Urothelium cell line (cell line): ENCODE data around the gene CARD9.

Experiments
- DNase-seq: peaks from one replicate; pipeline ENCODE4 v3.0.0; 2011; ENCODE audit warnings: low spot score, mixed read lengths
- FAIRE-seq: peaks from 2 replicates; lab custom pipeline; 2011; peaks lifted over from hg19 to GRCh38; lab: Jason Lieb, UNC

The CARD9 gene

DNA sequence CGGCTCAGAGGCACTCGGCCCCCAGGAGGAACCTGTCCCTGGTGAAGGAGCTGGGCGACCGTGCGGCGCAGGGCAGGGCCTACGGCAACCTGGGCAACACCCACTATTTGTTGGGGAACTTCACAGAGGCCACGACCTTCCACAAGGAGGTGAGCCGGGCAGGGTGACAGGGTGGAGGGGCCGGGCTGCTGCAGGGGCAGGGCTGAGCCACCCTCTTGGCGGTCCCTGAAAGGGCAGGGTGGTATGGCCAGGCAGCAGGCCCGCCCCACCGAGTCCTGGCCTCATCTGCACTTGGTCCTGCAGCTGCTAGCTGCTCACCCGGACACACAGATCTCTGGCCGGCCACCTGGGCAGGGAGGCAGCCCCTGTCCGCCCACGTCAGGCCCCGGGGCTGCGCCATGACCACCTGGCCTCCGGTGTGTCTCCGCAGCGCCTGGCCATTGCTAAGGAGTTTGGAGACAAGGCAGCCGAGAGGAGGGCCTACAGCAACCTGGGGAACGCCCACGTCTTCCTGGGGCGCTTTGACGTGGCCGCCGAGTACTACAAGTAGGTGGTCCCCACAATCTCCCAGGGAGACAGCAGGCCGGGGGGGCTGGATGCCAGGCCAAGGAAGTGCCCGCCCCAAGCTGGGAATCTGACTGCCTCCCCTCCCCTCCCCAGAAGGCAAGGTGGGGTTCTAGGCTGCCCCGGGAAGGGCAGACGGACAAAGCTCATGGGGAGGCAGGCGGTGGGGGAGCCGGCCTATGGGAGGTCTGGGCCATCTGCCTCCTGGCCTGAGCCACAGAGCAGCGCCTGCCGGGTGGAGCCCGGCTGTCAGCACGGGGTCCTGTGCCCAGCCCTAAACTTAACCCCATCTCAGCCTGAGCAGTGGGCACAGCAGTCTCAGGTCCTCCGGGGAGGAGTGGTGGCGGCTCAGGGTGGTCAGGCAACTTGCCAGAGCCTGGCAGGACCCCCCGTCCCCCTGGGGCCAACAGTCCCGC is 35.8 kb downstream of the CARD9 start:
- no peak for FAIRE-seq
- no peak for DNase-seq

- DNase-seq, result no peak
- FAIRE-seq, result no peak
Measured at GRCh38 chr9:136336881-136337280, 36.6 kb downstream of the CARD9 start.

GRCh38 chr9:136336156-136336870 is 37.2 kb downstream of the CARD9 start:
- FAIRE-seq, result no peak
- no peak for DNase-seq

- no peak for FAIRE-seq
- no peak for DNase-seq
Measured at GRCh38 chr9:136335296-136336155, 37.9 kb downstream of the CARD9 start.

- FAIRE-seq (no peak), DNase-seq (no peak)
Measured at GRCh38 chr9:136334541-136334940, 38.9 kb downstream of the CARD9 start.

DNA sequence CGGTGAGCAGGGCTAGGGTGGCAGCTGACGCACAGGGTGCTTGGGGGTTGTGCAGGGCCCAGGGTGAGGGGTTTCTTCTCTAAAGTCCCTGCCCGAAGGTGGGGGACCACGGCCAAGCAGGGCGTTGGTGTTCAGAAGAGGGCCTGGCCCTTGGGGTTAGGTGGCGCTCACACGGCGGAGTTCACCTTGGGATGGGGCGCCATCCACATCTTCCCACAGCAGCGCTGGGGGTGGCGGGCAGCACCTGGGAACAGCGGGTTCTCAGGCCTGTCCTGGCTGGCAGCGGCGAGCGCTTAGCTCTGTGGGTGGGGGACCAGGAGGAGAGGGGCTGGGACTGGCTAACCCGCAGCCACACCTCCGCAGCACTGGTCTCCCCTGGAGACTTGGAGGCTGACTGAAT is 40.0 kb downstream of the CARD9 start:
- no peak for FAIRE-seq
- DNase-seq, result no peak

DNA sequence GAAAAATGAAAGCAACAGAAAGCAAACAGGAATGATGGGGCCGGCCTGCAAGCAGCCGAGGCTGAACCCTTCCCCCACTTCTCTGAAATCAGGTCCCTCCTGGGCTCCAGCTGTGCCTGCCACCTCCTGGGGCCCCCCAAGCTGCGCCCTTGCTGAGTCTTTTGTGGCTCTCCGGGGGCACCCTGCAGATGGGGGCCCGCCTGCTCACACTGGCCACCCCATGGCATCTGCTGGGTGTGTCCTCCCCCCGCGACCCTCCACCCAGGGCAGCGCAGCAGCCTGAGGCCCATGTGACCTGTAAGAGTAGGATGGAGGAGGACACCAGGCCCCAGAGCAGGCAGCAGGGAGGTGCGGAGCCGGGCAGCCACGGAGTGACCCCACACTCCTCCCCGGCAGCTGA is 40.4 kb downstream of the CARD9 start:
- no peak for FAIRE-seq

DNA sequence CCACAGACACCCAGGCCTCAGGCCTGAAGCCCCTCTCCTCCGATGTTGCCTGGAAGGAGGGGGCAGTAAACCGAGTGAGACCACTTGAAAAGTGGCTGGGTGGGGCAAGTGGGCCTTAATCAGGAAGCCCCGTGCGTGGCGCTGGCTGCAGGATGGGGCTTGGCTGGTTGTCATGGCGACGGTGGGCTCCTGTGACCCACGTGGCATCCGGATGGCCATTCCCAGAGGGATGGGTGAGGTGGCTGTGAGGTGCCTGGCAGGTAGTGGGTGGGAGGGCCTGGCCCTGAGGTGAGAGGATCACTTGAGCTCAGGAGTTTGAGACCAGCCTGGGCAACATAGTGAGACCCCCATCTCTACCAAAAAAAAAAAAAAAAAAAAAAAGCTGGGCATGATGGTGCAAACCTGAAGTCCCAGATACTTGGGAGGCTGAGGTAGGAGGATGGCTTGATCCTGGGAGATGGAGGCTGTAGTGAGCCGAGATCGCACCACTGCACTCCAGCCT is 40.9 kb downstream of the CARD9 start:
- FAIRE-seq (no peak), DNase-seq (no peak)

More for the DNA sequence above, 40.4 kb downstream of the CARD9 start:
- no peak for DNase-seq

- no peak for FAIRE-seq
- DNase-seq, result no peak
Measured at GRCh38 chr9:136331556-136332481, 41.6 kb downstream of the CARD9 start.

DNA sequence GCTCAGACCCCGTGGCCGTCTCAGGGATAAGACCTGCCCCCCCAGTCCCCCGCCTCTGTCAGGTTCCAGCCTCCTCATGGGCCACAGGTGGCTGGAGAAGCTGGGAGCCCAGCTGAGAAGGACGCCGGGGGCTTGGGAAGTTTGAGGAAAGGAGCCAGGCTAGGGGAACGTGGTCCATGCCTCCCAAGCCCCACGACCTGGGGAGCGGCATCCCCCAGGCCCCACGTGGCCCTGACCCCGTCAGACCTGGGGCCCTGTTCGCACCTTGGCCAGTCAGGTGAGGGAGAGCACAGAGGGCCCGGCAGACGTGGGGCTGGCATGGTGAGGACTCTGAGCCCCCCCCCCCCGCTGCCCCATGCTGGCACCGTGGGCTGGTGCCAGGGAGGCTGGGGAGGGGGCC is 42.4 kb downstream of the CARD9 start:
- DNase-seq (no peak), FAIRE-seq (no peak)

GRCh38 chr9:136330406-136330990 is 43.0 kb downstream of the CARD9 start:
- DNase-seq (no peak), FAIRE-seq (no peak)

- no peak for FAIRE-seq
- DNase-seq, result no peak
Measured at GRCh38 chr9:136329636-136330405, 43.6 kb downstream of the CARD9 start.

DNA sequence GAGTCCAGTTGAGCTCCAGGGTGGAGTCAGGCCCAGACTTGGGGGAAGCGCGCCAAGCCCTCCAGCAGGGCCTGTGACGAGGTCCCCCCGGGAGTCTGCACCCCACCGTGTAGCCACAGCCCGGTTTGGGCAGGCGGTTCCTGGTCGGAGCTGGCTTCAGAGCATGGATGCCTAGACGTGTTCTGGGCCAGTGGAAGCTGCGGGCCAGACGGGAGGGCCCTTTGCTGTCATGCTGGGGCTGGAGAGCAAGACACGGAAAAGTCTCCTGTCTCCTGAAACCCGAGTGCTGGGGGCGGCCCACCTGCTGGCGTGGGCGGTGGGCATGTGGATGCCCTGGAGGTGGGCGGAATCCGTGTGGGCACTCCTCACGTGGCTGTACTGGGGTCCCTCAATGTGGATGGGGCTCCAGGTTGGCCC is 44.2 kb downstream of the CARD9 start:
- DNase-seq (no peak), FAIRE-seq (no peak)

GRCh38 chr9:136328622-136329041 is 44.8 kb downstream of the CARD9 start:
- FAIRE-seq, result no peak
- DNase-seq, result peak; percentile 36

DNA sequence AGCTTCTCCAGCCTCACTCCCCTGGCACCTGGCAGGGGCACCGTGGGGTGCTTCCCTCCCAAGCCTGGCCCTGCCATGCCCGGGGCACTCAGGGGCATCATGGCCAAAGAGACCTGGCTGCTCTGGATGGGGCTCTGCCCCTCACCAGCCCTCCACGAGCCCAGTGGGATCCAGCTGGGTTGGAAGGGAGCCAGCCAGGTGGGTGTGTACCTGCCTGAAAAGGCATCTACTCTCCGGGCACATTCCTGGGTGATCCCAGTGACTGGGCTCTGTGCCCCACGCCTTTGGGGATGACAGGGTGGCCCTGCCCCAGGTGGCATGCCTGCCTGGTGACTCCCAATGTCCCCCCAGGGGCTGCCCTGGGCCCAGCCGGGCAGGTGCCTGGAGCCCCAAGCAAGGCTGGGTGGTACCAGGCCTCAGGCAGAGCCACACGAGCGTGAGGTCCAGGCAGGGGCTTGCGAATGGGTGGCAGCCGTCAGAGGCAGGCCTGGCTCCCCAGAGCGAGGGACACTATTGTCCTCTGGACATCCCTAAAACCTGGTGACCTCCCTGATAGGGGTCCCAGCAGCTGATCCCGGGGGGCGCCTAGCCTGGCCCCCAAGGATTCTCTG is 45.4 kb downstream of the CARD9 start:
- FAIRE-seq (peak; percentile 77), DNase-seq (peak; percentile 33)

GRCh38 chr9:136327304-136327974 is 46.0 kb downstream of the CARD9 start, which contains the start of gene GPSM1:
Gene GPSM1, plus strand, starts transcription at chr9:136327539. Its CDS starts 157 bp downstream, at chr9:136327696.
- peak; percentile 82 for FAIRE-seq
- peak; percentile 80 for DNase-seq

DNA sequence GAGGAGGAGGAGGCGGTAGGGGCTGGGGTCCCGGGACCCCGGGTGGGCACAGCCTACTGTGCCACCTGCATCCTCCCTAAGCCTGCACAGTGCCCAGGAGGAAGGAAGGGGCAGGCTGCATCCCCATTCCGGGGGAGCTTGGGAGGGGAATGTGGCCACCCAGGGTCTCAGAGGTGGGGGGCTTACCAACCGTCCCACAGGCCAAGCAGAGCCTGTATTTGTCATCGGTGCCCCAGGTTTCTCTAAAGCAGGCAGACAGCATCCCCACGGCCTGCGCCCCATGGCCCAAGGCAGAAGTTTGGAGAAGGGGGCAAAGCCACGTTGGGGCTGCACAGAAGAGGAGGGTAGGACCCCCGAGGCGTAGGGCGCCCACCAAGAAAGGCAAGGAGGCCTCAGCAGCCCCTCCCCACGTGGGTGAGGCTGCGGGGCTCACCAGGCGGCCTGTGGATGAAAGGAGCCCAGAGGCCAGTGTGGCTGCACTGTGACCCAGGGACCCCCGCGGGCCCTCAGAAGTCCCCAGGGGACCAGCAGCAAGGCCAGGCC is 46.6 kb downstream of the CARD9 start:
- DNase-seq (no peak), FAIRE-seq (no peak)
